GM21737 (cell line): Measurements from ENCODE around the gene TBC1D5.

Experiments
- ATAC-seq: cut with Tn5 transposase; IDR thresholded peaks from one replicate; pipeline ENCODE4 v1.9.1; 2021; ENCODE audit warnings: mild to moderate bottlenecking, moderate library complexity; ENCODE audit not compliant: unreplicated experiment

Gene TBC1D5

GRCh38 chr3:17320266-17320665 lies 422.2 kb downstream of the TBC1D5 start:
- ATAC-seq, result no peak

GRCh38 chr3:17315897-17316296 lies 426.5 kb downstream of the TBC1D5 start:
- no peak for ATAC-seq

- ATAC-seq, result no peak
These were observed 428.3 kb downstream of the TBC1D5 start for GRCh38 chr3:17314171-17314570.

- ATAC-seq, result no peak
These were observed 428.7 kb downstream of the TBC1D5 start for GRCh38 chr3:17313746-17314145.

- ATAC-seq, result no peak
These were observed 431.4 kb downstream of the TBC1D5 start for GRCh38 chr3:17310983-17311382.

- no peak for ATAC-seq
These were observed 434.5 kb downstream of the TBC1D5 start for GRCh38 chr3:17307887-17308286.

- no peak for ATAC-seq
These were observed 434.9 kb downstream of the TBC1D5 start for GRCh38 chr3:17307482-17307881.

- ATAC-seq, result no peak
These were observed 437.5 kb downstream of the TBC1D5 start for GRCh38 chr3:17304969-17305368.

GRCh38 chr3:17302774-17303173 lies 439.7 kb downstream of the TBC1D5 start:
- ATAC-seq, result no peak

- ATAC-seq, result no peak
These were observed 440.3 kb downstream of the TBC1D5 start for GRCh38 chr3:17302170-17302569.

- ATAC-seq, result no peak
These were observed 441.2 kb downstream of the TBC1D5 start for GRCh38 chr3:17301271-17301670.

- no peak for ATAC-seq
These were observed 442.0 kb downstream of the TBC1D5 start for GRCh38 chr3:17300441-17300840.

- ATAC-seq, result no peak
These were observed 444.4 kb downstream of the TBC1D5 start for GRCh38 chr3:17298038-17298437.

GRCh38 chr3:17292556-17292955 lies 449.9 kb downstream of the TBC1D5 start:
- ATAC-seq, result no peak

- no peak for ATAC-seq
These were observed 451.5 kb downstream of the TBC1D5 start for GRCh38 chr3:17290894-17291293.

GRCh38 chr3:17288839-17289399 lies 453.5 kb downstream of the TBC1D5 start:
- no peak for ATAC-seq

- no peak for ATAC-seq
These were observed 455.3 kb downstream of the TBC1D5 start for GRCh38 chr3:17287006-17287689.

GRCh38 chr3:17278006-17278405 lies 464.4 kb downstream of the TBC1D5 start:
- no peak for ATAC-seq

GRCh38 chr3:17266846-17267245 lies 475.6 kb downstream of the TBC1D5 start:
- ATAC-seq, result no peak

GRCh38 chr3:17261627-17262369 lies 480.6 kb downstream of the TBC1D5 start:
- no peak for ATAC-seq

- no peak for ATAC-seq
These were observed 482.2 kb downstream of the TBC1D5 start for GRCh38 chr3:17260257-17260656.

GRCh38 chr3:17259685-17260084 lies 482.7 kb downstream of the TBC1D5 start:
- ATAC-seq, result no peak
